ENCODE measurements around the gene PAK2. TPM values are rescaled to one million over a fixed set of nuclear protein-coding genes. Genes with fewer than 3 reads are reported as not detected.
"Not testable (repeated sequence)": the region's sequence is repeated elsewhere in the genome, so short reads cannot be mapped to it uniquely, and the experiment has no call there.

Gene PAK2
- polyA plus RNA-seq, 1 of the 3 experiments (the other 2 are of a cell fraction): 27.9 TPM

DNA sequence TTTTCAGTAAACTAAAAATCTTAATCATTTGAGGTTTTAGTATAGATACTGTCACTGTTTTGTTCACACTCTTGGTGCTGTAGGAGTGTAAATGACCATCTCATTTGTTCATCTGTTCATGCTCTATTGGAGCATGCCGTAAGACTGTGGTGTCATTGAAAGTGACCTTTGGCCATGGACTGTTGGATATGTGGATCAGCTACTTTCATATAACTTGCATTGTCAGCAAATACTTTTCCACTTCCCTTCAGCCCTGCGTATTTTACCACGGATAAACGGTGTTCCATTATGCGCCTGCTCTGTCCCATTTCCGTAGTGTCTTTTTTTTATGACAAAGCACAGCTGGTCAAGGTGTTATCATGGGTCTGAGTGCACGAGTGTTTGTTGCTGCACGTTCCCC is 95.4 kb downstream of the PAK2 start:
- Histone ChIP-seq H3F3A (replicated peaks; ENCODE audit: insufficient read depth) (peaks cover 8% of the 10 kb centered on the region), H3K79me2 (ENCODE audit: insufficient read depth) (no peaks in the 10 kb centered on the region), H3K4me1 (ENCODE audit: control insufficient read depth in 1 of 2, insufficient read depth in 2 of 2, low read depth in 1 of 2, low read length in 1 of 2) (no peaks in the 10 kb centered on the region), H3K36me3 (replicated peaks in 1 of 2; ENCODE audit: control insufficient read depth in 1 of 2, insufficient read depth in 2 of 2, low read length in 1 of 2) (peaks cover 17 to 22% of the 10 kb centered on the region in 2 experiments), H3K27me3 (ENCODE audit: insufficient read depth) (no peaks in the 10 kb centered on the region), H2AFZ (ENCODE audit: low read depth) (no peak overlapping the region), H3K9me2 (no peaks in the 10 kb centered on the region), H3K27ac (ENCODE audit: low read depth in 2 of 2, low read length in 1 of 2) (no peak overlapping the region), H3K4me2 (no peak overlapping the region), H3K9ac (no peak overlapping the region), H4K20me1 (ENCODE audit: insufficient read depth) (no peaks in the 10 kb centered on the region), H3K9me3 (no peaks in the 10 kb centered on the region), H3K4me3 (ENCODE audit: low read depth in 2 of 2, low read length in 1 of 2) (no peak overlapping the region)
- WGBS (ENCODE audit: low lambda C conversion rate): 75% methylated on average over 8 of the region's 8 CpGs
- DNase-seq: no peak
- POLR2A ChIA-PET: no interaction called here
- no peak for TF ChIP-seq SIN3A (IDR thresholded peaks at IDR 0.05; ENCODE audit: borderline replicate concordance, low read depth, low read length)
- TF ChIP-seq, protein P1, sequence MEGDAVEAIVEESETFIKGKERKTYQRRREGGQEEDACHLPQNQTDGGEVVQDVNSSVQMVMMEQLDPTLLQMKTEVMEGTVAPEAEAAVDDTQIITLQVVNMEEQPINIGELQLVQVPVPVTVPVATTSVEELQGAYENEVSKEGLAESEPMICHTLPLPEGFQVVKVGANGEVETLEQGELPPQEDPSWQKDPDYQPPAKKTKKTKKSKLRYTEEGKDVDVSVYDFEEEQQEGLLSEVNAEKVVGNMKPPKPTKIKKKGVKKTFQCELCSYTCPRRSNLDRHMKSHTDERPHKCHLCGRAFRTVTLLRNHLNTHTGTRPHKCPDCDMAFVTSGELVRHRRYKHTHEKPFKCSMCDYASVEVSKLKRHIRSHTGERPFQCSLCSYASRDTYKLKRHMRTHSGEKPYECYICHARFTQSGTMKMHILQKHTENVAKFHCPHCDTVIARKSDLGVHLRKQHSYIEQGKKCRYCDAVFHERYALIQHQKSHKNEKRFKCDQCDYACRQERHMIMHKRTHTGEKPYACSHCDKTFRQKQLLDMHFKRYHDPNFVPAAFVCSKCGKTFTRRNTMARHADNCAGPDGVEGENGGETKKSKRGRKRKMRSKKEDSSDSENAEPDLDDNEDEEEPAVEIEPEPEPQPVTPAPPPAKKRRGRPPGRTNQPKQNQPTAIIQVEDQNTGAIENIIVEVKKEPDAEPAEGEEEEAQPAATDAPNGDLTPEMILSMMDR (IDR thresholded peaks at IDR 0.05): no peak
- TF ChIP-seq GABPA (IDR thresholded peaks at IDR 0.05; ENCODE audit: low read depth): no peak
- CTCF ChIA-PET: interaction anchor here (0.9 to 1.2 kb wide), 3 partner anchors 32 to 194 kb away, joined by 3 to 4 read pairs (median 3); partner anchors contain the start of gene MELTF

DNA sequence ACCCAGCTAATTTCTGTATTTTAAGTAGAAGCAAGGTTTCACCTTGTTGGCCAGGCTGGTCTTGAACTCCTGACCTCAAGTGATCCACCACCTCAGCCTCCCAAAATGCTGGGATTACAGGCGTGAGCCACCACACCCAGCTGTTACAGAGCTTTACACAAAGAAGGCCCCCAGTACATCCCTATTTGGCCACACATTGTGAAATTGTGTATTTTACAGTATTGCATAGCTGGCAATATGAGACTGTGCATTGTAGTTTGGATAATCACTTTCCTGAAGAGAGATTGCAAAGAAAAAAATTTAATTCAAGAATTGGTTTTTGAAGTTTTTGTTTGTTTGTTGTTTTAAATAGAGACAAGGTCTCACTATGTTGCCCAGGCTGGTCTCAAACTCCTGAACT is 97.0 kb downstream of the PAK2 start:
- H3K4me2 ChIP-seq; H3K4me1 ChIP-seq (ENCODE audit: control insufficient read depth in 1 of 2, insufficient read depth in 2 of 2, low read depth in 1 of 2, low read length in 1 of 2); H3K9ac ChIP-seq; H3K27me3 ChIP-seq (ENCODE audit: insufficient read depth); H3K4me3 ChIP-seq (ENCODE audit: low read depth in 2 of 2, low read length in 1 of 2); H3K27ac ChIP-seq (ENCODE audit: low read depth in 2 of 2, low read length in 1 of 2); H3K79me2 ChIP-seq (ENCODE audit: insufficient read depth); H2AFZ ChIP-seq (ENCODE audit: low read depth); POLR2A ChIA-PET; H3K9me2 ChIP-seq; H3K36me3 ChIP-seq (replicated peaks in 1 of 2; ENCODE audit: control insufficient read depth in 1 of 2, insufficient read depth in 2 of 2, low read length in 1 of 2); H3K9me3 ChIP-seq; DNase-seq; H4K20me1 ChIP-seq (ENCODE audit: insufficient read depth); H3F3A ChIP-seq (replicated peaks; ENCODE audit: insufficient read depth): not testable (repeated sequence)
- CTCF ChIA-PET: interaction anchor here (1.0 to 2.2 kb wide), 5 partner anchors 16 to 134 kb away, joined by 3 to 12 read pairs (median 4); partner anchors contain the start of gene NCBP2
- WGBS (ENCODE audit: low lambda C conversion rate): 92% methylated on average over 1 of the region's 1 CpG

DNA sequence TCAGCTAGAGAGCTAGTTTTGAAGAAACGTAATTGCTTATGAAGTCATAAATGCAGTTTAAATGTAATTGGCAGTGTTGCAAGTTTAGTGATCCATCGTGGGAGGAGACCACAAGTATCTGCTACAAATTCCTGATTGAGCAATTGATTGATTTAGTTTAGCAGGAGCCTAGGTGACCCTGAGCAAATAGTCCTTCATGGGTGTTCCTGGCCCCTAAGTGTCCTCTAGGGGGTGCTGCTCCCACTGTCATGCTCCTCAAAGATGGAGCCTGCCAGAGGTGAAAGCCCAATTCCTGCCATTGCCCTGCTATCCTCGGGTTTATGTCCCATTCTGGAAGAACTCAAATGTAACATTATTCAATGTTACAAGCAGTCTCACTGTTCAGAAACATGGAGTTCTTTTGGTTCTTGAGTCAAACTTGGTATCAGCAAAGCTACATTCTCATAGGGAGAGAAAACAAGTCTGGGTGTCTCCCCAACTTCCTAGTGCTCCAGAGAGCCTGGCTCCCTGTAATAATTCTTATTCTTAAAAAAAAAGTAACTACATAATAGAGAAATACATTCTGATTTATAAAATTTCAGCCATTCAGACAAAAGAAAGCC is 98.3 kb downstream of the PAK2 start:
- Histone ChIP-seq H3K36me3 (replicated peaks in 1 of 2; ENCODE audit: control insufficient read depth in 1 of 2, insufficient read depth in 2 of 2, low read length in 1 of 2) (no peaks in the 10 kb centered on the region), H3K79me2 (ENCODE audit: insufficient read depth) (no peaks in the 10 kb centered on the region), H2AFZ (ENCODE audit: low read depth) (no peak overlapping the region), H3K4me3 (ENCODE audit: low read depth in 2 of 2, low read length in 1 of 2) (no peak overlapping the region), H3F3A (replicated peaks; ENCODE audit: insufficient read depth) (peaks cover 3% of the 10 kb centered on the region), H4K20me1 (ENCODE audit: insufficient read depth) (no peaks in the 10 kb centered on the region), H3K9ac (no peak overlapping the region), H3K9me3 (no peaks in the 10 kb centered on the region), H3K9me2 (no peaks in the 10 kb centered on the region), H3K4me2 (no peak overlapping the region), H3K27me3 (ENCODE audit: insufficient read depth) (no peaks in the 10 kb centered on the region), H3K4me1 (ENCODE audit: control insufficient read depth in 1 of 2, insufficient read depth in 2 of 2, low read depth in 1 of 2, low read length in 1 of 2) (no peaks in the 10 kb centered on the region), H3K27ac (ENCODE audit: low read depth in 2 of 2, low read length in 1 of 2) (no peak overlapping the region)
- 58% methylated on average over 3 of the region's 3 CpGs for WGBS (ENCODE audit: low lambda C conversion rate)
- DNase-seq: peak; percentile 70
- CTCF ChIA-PET: interaction anchor here (0.6 to 2.2 kb wide), 9 partner anchors 12 to 1514 kb away, joined by 3 to 12 read pairs (median 3); partner anchors contain the start of gene NCBP2
- POLR2A ChIA-PET: interaction anchor here (1.4 kb wide), 1 partner anchor 30 kb away, joined by 3 read pairs; the partner anchor contains the start of gene SENP5
- TF ChIP-seq, protein P2, sequence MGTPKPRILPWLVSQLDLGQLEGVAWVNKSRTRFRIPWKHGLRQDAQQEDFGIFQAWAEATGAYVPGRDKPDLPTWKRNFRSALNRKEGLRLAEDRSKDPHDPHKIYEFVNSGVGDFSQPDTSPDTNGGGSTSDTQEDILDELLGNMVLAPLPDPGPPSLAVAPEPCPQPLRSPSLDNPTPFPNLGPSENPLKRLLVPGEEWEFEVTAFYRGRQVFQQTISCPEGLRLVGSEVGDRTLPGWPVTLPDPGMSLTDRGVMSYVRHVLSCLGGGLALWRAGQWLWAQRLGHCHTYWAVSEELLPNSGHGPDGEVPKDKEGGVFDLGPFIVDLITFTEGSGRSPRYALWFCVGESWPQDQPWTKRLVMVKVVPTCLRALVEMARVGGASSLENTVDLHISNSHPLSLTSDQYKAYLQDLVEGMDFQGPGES (IDR thresholded peaks at IDR 0.05; ENCODE audit: low read depth, low read length): no peak
- TF ChIP-seq, protein P1 (IDR thresholded peaks at IDR 0.05): peak; percentile 74
- peak; percentile 66 for TF ChIP-seq RAD21 (IDR thresholded peaks at IDR 0.05; ENCODE audit: low read length)
- no peak for TF ChIP-seq POLR2AphosphoS5 (IDR thresholded peaks at IDR 0.05; ENCODE audit: low read depth, low read length)
- TF ChIP-seq SMC3 (IDR thresholded peaks at IDR 0.05; ENCODE audit: low read depth, low read length): peak; percentile 44
- TF ChIP-seq, protein P3, sequence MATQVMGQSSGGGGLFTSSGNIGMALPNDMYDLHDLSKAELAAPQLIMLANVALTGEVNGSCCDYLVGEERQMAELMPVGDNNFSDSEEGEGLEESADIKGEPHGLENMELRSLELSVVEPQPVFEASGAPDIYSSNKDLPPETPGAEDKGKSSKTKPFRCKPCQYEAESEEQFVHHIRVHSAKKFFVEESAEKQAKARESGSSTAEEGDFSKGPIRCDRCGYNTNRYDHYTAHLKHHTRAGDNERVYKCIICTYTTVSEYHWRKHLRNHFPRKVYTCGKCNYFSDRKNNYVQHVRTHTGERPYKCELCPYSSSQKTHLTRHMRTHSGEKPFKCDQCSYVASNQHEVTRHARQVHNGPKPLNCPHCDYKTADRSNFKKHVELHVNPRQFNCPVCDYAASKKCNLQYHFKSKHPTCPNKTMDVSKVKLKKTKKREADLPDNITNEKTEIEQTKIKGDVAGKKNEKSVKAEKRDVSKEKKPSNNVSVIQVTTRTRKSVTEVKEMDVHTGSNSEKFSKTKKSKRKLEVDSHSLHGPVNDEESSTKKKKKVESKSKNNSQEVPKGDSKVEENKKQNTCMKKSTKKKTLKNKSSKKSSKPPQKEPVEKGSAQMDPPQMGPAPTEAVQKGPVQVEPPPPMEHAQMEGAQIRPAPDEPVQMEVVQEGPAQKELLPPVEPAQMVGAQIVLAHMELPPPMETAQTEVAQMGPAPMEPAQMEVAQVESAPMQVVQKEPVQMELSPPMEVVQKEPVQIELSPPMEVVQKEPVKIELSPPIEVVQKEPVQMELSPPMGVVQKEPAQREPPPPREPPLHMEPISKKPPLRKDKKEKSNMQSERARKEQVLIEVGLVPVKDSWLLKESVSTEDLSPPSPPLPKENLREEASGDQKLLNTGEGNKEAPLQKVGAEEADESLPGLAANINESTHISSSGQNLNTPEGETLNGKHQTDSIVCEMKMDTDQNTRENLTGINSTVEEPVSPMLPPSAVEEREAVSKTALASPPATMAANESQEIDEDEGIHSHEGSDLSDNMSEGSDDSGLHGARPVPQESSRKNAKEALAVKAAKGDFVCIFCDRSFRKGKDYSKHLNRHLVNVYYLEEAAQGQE (IDR thresholded peaks at IDR 0.05; ENCODE audit: low read depth, low read length): no peak
- TF ChIP-seq FOXM1 (IDR thresholded peaks at IDR 0.05; ENCODE audit: low read depth): no peak
- TF ChIP-seq YY1 (IDR thresholded peaks at IDR 0.05; ENCODE audit: low read depth): peak; percentile 27; the same call in 1 of the 2 replicates
- TF ChIP-seq, protein P4, sequence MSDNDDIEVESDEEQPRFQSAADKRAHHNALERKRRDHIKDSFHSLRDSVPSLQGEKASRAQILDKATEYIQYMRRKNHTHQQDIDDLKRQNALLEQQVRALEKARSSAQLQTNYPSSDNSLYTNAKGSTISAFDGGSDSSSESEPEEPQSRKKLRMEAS (IDR thresholded peaks at IDR 0.05; ENCODE audit: low read depth): no peak
